GM23338 (cell line): Measurements from ENCODE around the gene SLFN12.

Source experiments
- REST ChIP-seq: IDR thresholded peaks from one replicate; pipeline ENCODE4 v1.6.1; 2018; ENCODE audit warnings: antibody characterized with exemption; ENCODE audit not compliant: unreplicated experiment
- TF ChIP-seq, protein P1 (sequence below), 2 experiments: fragments of 200-600 bp in 1 of 2; sonication (generic) in 1 of 2; conservative IDR thresholded peaks; 2 replicates each; pipeline versions ENCODE4 v1.5.1 to v1.6.1; 2016 to 2017; ENCODE audit warnings: antibody characterized with exemption in 2 of 2, low read depth in 2 of 2, mild to moderate bottlenecking in 2 of 2, moderate library complexity in 1 of 2

DNA sequence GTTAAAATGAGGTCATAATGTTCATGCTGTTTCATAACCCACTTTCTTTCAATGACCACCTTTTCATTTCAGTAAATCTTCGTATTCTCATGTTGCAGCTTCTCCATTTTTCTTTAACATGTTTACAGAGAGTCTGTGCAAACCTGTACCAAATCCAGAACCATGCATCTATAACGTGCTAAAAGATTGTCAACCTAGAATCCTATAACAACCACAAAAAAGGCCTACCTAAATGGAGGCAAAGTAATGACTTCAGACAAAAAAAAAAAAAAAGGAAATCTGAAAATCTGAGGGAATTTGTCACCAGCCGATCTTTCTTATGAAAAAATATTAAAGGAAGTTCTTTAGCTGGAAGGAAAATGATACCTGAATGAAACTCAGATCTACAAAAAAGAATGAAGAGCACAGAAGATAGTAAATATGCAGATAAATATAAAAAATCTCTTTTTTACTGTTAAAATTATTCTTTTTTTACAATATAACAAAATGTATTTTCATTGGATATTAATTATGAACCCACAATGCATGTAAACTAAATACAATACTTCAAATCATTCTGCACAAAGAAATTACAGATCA lies 57.4 kb downstream of the SLFN12 start:
- TF ChIP-seq, protein P1, sequence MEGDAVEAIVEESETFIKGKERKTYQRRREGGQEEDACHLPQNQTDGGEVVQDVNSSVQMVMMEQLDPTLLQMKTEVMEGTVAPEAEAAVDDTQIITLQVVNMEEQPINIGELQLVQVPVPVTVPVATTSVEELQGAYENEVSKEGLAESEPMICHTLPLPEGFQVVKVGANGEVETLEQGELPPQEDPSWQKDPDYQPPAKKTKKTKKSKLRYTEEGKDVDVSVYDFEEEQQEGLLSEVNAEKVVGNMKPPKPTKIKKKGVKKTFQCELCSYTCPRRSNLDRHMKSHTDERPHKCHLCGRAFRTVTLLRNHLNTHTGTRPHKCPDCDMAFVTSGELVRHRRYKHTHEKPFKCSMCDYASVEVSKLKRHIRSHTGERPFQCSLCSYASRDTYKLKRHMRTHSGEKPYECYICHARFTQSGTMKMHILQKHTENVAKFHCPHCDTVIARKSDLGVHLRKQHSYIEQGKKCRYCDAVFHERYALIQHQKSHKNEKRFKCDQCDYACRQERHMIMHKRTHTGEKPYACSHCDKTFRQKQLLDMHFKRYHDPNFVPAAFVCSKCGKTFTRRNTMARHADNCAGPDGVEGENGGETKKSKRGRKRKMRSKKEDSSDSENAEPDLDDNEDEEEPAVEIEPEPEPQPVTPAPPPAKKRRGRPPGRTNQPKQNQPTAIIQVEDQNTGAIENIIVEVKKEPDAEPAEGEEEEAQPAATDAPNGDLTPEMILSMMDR (conservative IDR thresholded peaks at IDR 0.05; ENCODE audit: low read depth in 2 of 2), result no peak
- TF ChIP-seq REST, result no peak
